ENCODE data around the gene MRPL49.

DNA sequence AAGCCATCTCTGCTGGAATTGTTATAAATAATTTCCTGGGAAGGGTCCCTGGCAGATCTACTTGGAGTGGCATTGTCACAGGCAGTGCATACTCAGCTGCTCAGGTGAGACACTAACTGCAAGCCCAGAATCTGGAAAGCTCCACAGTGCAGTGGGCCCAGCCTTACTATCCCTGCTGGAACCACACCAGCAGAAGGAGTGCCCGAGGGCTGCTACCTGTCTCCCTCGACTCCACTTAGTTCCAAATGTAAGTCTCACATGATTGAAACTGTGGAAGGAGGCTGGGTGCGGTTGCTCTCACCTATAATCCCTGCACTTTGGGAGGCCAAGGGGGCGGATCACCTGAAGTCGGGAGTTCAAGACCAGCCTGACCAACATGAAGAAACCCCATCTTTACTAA lies 26.5 kb downstream of the MRPL49 start:
- no peak for TF ChIP-seq ARNT (IDR thresholded peaks at IDR 0.05)
- TF ChIP-seq BCL6 (CRISPR knock-in tag; IDR thresholded peaks at IDR 0.05) = no peak
- TF ChIP-seq RFX1 (IDR thresholded peaks at IDR 0.05) = no peak
- TF ChIP-seq, protein P1, sequence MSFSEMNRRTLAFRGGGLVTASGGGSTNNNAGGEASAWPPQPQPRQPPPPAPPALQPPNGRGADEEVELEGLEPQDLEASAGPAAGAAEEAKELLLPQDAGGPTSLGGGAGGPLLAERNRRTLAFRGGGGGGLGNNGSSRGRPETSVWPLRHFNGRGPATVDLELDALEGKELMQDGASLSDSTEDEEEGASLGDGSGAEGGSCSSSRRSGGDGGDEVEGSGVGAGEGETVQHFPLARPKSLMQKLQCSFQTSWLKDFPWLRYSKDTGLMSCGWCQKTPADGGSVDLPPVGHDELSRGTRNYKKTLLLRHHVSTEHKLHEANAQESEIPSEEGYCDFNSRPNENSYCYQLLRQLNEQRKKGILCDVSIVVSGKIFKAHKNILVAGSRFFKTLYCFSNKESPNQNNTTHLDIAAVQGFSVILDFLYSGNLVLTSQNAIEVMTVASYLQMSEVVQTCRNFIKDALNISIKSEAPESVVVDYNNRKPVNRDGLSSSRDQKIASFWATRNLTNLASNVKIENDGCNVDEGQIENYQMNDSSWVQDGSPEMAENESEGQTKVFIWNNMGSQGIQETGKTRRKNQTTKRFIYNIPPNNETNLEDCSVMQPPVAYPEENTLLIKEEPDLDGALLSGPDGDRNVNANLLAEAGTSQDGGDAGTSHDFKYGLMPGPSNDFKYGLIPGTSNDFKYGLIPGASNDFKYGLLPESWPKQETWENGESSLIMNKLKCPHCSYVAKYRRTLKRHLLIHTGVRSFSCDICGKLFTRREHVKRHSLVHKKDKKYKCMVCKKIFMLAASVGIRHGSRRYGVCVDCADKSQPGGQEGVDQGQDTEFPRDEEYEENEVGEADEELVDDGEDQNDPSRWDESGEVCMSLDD (CRISPR knock-in tag; IDR thresholded peaks at IDR 0.05; ENCODE audit: borderline replicate concordance) = no peak
- TF ChIP-seq PAF1 (CRISPR knock-in tag; IDR thresholded peaks at IDR 0.05) = no peak
- TF ChIP-seq, protein P2, sequence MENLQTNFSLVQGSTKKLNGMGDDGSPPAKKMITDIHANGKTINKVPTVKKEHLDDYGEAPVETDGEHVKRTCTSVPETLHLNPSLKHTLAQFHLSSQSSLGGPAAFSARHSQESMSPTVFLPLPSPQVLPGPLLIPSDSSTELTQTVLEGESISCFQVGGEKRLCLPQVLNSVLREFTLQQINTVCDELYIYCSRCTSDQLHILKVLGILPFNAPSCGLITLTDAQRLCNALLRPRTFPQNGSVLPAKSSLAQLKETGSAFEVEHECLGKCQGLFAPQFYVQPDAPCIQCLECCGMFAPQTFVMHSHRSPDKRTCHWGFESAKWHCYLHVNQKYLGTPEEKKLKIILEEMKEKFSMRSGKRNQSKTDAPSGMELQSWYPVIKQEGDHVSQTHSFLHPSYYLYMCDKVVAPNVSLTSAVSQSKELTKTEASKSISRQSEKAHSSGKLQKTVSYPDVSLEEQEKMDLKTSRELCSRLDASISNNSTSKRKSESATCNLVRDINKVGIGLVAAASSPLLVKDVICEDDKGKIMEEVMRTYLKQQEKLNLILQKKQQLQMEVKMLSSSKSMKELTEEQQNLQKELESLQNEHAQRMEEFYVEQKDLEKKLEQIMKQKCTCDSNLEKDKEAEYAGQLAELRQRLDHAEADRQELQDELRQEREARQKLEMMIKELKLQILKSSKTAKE (CRISPR knock-in tag; IDR thresholded peaks at IDR 0.05; ENCODE audit: borderline replicate concordance) = no peak
- no peak for TF ChIP-seq MAFF (IDR thresholded peaks at IDR 0.05; ENCODE audit: low read depth, low read length)
- no peak for TF ChIP-seq ZNF678 (CRISPR knock-in tag; IDR thresholded peaks at IDR 0.05)
- no peak for TF ChIP-seq TARDBP (CRISPR knock-in tag; IDR thresholded peaks at IDR 0.05)
- TF ChIP-seq, protein P3, sequence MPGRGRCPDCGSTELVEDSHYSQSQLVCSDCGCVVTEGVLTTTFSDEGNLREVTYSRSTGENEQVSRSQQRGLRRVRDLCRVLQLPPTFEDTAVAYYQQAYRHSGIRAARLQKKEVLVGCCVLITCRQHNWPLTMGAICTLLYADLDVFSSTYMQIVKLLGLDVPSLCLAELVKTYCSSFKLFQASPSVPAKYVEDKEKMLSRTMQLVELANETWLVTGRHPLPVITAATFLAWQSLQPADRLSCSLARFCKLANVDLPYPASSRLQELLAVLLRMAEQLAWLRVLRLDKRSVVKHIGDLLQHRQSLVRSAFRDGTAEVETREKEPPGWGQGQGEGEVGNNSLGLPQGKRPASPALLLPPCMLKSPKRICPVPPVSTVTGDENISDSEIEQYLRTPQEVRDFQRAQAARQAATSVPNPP (CRISPR knock-in tag; IDR thresholded peaks at IDR 0.05) = no peak

Data from HepG2 (cell line).